GM21619 (cell line): ENCODE data around the gene THSD4.

Experiments used
- ATAC-seq: cut with Tn5 transposase; IDR thresholded peaks from one replicate; pipeline ENCODE4 v1.9.1; 2021; ENCODE audit not compliant: unreplicated experiment

The THSD4 gene

GRCh38 chr15:71114887-71115566 is at the start of gene THSD4:
Gene THSD4, plus strand, starts transcription at chr15:71115471.
- ATAC-seq, result peak; percentile 81

DNA sequence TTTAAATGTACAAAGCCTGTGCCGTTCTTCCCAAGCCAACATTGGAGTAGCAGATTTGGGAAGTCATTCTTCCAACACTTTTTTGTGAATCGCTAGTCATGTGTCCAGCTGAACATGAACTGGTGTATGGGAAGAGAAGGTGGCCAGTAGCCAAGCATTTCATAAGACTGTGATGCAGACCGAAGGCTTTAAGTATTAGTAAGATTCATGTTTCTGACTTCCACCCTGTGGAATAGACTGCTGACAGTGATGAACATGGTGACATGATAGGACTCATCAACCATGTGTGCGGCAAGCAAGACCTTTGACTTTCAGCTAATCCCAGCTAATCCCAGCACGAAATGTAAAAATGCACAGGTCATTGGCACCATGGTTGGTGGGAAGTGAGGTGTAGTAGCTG is 48.3 kb upstream of the THSD4 start:
- ATAC-seq, result no peak

DNA sequence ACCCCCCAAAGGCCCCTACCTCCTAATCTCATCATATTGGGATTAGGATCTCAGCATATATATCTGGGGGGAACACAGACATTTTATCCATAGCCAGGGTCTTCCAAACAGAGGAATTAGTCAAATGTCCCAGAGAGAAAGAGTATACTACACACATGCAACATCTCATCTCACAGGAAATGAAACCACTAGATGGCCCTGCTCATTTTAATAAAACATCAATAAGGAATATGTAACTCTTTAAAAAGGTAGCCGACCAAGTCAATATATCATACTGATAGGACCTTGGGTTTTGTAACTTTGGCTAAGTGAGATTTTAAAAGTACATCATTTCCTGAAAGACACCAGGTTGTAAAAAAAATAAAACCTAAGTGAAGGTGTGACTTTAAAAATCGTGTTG is 45.6 kb upstream of the THSD4 start:
- ATAC-seq, result no peak

- ATAC-seq, result no peak
These were observed 43.7 kb upstream of the THSD4 start for GRCh38 chr15:71071529-71071928.

- ATAC-seq, result no peak
These were observed 42.8 kb upstream of the THSD4 start for GRCh38 chr15:71072423-71072822.

- ATAC-seq, result no peak
These were observed 36.6 kb upstream of the THSD4 start for GRCh38 chr15:71078506-71079207.

DNA sequence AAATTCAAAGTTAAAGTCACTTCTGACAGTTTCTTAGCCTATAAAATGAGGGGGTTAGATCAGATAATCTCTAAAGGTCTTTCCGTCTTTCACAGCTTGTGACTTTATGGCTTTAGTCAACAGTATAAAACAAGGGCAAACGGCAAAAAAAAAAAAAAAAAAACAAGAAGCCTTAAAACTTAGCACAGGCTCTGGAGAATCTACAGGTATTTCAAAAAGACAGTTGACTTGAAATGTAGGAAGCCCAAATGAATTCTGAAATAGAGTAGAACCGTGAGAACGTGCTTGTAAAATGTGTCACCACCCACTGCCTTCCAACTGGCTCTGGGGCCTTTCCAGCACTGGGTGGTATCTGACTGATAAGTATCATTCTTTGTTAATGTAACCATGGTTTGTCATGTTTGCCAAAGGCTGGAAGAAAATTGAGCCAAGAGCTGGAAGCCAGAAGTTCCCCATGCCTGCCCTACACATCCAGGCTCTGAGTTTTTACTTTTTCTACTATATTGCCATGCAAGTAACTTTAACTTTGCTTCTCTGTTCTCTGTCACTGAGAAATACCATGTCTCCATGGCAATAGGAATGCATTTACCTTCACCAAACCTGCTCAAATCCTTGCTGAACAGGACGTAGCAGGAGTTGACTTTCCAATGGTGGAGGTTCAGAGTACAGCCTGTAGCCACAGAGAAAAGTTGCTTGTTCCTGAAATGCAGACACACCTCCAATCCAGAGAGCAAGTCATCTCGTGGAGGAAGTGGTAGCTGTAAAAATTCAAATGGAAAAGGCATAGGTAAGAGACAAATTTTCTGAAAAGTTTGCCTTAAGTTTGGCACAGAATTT is 35.8 kb upstream of the THSD4 start:
- no peak for ATAC-seq

- no peak for ATAC-seq
These were observed 35.1 kb upstream of the THSD4 start for GRCh38 chr15:71080166-71080565.

DNA sequence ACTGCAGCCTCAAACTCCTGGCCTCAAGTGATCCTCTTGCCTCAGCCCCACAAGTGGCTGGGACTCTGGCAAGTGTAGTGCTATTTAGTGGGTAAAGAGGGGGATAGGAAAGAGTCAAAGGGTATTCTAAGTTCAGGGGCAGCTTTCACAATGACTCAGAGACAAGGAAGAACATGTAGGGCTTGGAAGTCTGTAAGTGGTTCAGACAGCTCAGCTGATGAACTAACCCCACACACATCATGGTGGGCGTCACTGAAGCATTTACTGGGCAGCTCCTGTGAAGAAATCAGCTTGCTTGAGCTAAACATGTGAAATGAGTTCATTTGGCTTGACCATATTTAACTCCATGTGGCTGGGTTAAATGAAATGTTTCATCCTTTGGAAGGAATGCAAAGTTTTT is 34.6 kb upstream of the THSD4 start:
- ATAC-seq, result no peak

DNA sequence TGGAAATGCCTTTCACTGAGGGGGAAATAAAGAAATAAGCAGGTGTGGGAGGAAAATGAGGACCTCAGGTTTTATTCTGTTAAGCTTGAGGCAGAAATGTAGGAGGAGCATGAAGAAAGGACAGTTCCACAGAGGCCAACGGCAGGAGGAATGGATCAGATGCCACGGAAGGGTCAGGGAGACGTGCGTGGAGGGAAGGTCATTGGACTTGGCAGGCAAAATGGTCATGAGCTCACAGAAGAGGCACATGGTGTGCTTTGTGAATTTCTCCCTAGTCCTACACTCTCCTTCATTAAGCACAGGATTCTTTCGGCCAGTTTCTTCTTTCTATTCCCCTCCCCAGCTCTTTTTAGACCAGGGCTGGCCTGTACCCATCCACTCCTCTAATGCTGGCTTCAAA is 32.5 kb upstream of the THSD4 start:
- ATAC-seq, result no peak

GRCh38 chr15:71083349-71083748 is 31.9 kb upstream of the THSD4 start:
- no peak for ATAC-seq

DNA sequence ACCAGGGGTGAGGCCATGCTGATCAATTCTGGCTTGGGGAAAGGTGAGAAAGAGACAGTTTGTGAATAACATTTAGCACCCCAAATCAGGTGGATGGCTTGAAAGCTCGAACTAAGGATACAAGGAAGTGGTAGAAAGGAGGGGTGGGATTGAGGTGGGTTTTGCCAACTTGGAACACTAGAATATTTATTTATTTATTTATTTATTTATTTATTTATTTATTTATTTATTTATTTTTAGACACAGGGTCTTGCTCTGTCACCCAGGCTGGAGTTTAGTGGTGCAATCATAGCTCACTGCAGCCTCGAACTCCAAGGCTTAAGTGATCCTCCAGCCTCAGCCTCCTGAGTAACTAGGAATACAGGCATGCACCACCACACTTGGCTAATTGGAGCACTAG is 31.0 kb upstream of the THSD4 start:
- no peak for ATAC-seq

GRCh38 chr15:71085809-71086208 is 29.5 kb upstream of the THSD4 start:
- no peak for ATAC-seq

DNA sequence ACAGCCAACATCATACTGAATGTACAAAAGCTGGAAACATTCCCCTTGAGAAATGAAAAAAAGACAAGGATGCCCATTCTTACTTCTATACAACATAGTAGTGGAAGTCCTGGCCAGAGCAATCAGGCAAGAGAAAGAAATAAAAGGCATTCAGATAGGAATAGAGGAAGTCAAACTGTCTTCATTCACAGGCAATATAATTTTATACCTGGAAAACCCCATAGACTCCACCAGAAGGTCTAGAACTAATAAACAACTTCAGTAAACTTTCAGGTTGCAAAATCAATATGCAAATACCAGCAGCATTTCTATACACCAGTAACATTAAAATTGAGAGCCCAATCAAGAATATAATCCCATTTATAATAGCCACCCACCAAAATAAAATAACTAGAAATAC is 27.1 kb upstream of the THSD4 start:
- no peak for ATAC-seq

GRCh38 chr15:71088683-71089082 is 26.6 kb upstream of the THSD4 start:
- ATAC-seq, result no peak

DNA sequence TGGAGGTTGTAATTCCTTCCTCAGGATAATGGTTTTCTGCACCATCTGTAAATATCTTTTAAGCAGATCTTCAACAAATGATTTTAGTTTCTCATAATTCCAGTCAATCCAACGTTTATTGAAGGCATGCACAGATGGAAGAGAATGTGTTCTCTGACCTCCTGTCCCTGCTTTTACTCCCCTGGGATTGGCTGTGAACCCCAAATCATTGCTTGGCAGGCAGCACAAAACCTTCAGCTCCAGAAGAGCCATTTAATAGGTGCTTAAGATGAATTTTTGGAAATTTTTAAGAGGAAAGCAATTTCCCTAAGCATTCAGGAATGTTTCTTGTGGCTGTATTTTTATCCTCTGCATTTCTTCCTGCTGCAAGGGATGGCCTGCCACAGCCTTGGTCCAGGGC is 25.5 kb upstream of the THSD4 start:
- ATAC-seq, result no peak

- no peak for ATAC-seq
These were observed 23.7 kb upstream of the THSD4 start for GRCh38 chr15:71091601-71092000.

GRCh38 chr15:71092056-71092600 is 23.1 kb upstream of the THSD4 start:
- ATAC-seq, result no peak

GRCh38 chr15:71093054-71094024 is 21.9 kb upstream of the THSD4 start:
- no peak for ATAC-seq

- no peak for ATAC-seq
These were observed 21.1 kb upstream of the THSD4 start for GRCh38 chr15:71094137-71094536.
